BE2C (cell line): Measurements from ENCODE around the gene MYL5.

Source experiments
- DNase-seq: peaks from one replicate; pipeline ENCODE4 v3.0.0-alpha.2; 2020
- H3K27me3 ChIP-seq: fragments of 250-450 bp; sonication (Bioruptor Pico); 2 replicates; pipeline ENCODE4 v1.5.1; 2020; ENCODE audit warnings: mild to moderate bottlenecking
- H3K36me3 ChIP-seq: fragments of 250-450 bp; sonication (Bioruptor Pico); 2 replicates; pipeline ENCODE4 v1.5.1; 2020; ENCODE audit warnings: mild to moderate bottlenecking
- H3K4me1 ChIP-seq: fragments of 250-450 bp; sonication (Bioruptor Pico); 2 replicates; pipeline ENCODE4 v1.5.1; 2020
- H3K4me3 ChIP-seq: 2 replicates; pipeline ENCODE4 v1.5.1; 2011; ENCODE audit warnings: low read depth, low read length
- H3K9me3 ChIP-seq: fragments of 250-450 bp; sonication (Bioruptor Pico); 2 replicates; pipeline ENCODE4 v1.5.1; 2020
- TF ChIP-seq, protein P1 (sequence below): IDR thresholded peaks from 2 replicates; pipeline ENCODE4 v1.5.1; 2012; ENCODE audit warnings: mild to moderate bottlenecking, low read depth, low read length

MYL5 gene

DNA sequence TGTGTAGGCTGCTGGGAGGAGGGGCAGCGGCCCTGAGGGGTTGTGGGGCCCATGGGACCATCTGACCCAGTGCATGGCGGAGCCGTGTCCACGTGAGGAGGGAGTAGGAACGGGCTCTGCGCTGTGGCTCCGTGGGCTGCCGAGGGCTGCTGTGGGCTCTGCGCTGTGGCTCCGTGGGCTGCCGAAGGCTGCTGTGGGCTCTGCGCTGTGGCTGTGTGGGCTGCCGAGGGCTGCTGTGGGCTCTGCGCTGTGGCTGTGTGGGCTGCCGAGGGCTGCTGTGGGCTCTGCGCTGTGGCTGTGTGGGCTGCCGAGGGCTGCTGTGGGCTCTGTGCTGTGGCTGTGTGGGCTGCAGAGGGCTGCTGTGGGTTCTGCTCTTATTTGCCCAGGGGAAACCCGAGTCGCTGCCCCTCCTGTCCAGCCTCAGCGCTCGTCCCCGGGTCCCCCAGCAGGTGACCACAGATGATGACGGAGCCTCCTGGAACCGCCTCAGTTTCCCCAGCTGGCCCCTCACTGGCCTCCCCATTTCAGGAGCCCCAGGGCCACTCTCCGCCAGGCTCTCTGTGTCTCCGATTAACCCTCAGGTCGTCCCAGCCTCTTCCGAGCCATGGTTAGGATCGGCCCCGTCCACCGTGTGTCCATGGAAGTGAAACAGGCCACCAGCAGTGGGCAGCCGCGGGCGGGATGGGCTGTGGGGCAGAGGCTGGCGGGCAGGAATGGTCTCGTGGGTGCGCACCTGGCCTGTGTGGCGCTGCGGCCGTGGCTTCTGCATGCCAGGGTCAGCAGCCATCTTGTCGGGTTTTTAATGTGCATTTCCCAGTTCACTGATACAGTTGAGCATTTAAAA lies 51.3 kb downstream of the MYL5 start:
- peaks cover 10% of the 10 kb centered on the region; the same call in 1 of the 2 replicates for H3K36me3 ChIP-seq
- no peak for DNase-seq
- TF ChIP-seq, protein P1, sequence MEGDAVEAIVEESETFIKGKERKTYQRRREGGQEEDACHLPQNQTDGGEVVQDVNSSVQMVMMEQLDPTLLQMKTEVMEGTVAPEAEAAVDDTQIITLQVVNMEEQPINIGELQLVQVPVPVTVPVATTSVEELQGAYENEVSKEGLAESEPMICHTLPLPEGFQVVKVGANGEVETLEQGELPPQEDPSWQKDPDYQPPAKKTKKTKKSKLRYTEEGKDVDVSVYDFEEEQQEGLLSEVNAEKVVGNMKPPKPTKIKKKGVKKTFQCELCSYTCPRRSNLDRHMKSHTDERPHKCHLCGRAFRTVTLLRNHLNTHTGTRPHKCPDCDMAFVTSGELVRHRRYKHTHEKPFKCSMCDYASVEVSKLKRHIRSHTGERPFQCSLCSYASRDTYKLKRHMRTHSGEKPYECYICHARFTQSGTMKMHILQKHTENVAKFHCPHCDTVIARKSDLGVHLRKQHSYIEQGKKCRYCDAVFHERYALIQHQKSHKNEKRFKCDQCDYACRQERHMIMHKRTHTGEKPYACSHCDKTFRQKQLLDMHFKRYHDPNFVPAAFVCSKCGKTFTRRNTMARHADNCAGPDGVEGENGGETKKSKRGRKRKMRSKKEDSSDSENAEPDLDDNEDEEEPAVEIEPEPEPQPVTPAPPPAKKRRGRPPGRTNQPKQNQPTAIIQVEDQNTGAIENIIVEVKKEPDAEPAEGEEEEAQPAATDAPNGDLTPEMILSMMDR = no peak
- H3K27me3 ChIP-seq = no peaks in the 10 kb centered on the region
- no peaks in the 10 kb centered on the region for H3K4me1 ChIP-seq
- H3K9me3 ChIP-seq = no peaks in the 10 kb centered on the region
- no peak overlapping the region for H3K4me3 ChIP-seq

DNA sequence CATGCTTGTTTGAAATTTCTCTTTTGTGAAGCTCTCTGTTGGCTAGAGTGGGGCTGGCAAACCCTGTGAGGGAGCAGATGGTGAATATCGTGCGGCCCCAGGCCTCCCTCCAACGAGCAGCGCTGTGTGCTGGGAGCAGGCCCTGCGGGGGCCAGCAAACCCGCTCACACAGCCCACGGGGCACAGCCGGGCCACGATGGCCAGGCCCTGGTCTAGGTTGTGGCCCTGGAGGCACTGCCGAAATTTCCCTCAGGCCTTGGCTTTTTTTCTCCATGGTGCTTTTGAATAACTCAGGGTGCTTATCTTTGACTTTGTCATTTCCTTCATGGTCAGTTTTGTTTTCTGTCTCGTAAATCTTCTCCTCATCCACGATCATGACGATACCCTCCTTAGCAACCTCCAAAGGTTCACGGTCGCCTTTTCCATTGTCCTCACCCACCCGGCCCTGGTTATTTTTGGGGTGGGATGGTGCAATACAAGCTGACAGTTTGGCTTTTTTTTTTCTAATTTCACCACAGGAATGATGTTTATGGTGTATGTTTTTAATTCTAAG lies 52.0 kb downstream of the MYL5 start:
- no peak overlapping the region for H3K4me3 ChIP-seq
- TF ChIP-seq, protein P1 = no peak
- H3K36me3 ChIP-seq = peaks cover 17% of the 10 kb centered on the region
- no peaks in the 10 kb centered on the region for H3K9me3 ChIP-seq
- no peak for DNase-seq
- no peaks in the 10 kb centered on the region for H3K27me3 ChIP-seq
- no peaks in the 10 kb centered on the region for H3K4me1 ChIP-seq

DNA sequence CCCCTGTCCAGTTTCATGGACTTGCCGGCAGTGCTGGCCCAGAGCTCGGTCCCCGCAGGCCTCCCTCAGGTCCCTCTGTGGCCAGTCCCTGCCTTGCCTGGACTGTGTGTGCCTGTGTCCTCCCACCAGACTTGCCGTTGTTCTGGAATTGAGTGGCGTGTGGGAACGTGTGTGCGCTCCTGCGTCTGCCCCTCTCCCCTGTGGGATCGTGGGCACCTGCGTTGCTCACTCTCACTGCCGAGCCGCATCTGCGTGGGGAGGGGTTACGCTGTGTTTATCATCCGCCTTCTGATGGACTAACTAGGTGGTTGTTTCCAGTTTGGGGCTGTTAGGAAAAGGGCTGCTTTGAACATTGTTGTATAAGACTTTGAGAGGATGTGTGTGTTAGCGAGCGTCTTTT lies 52.5 kb downstream of the MYL5 start:
- no peaks in the 10 kb centered on the region for H3K4me1 ChIP-seq
- DNase-seq = no peak
- H3K9me3 ChIP-seq = no peaks in the 10 kb centered on the region
- TF ChIP-seq, protein P1 = no peak
- H3K36me3 ChIP-seq = peaks cover 16% of the 10 kb centered on the region
- H3K27me3 ChIP-seq = no peaks in the 10 kb centered on the region
- H3K4me3 ChIP-seq = no peak overlapping the region

DNA sequence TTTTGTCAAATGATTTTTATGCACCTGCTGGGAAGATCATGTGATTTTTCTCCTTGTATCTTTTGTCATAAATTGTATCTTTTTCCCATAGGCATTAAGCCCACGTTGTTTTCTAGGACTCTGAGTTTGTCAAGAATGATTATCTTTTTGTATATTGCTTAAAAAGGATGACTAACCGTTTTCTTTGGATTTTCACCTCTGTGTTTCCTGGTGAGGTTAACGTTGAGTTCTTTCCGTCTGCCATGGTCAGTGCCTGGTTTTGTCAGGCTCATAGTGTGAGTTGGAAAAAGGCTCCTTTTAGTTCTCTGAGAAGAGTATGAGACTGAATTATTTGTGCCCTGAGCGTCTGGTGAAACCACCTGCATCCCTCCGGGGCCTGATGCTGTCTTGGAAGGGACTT lies 53.2 kb downstream of the MYL5 start:
- no peaks in the 10 kb centered on the region for H3K4me1 ChIP-seq
- H3K27me3 ChIP-seq = no peaks in the 10 kb centered on the region
- no peak for DNase-seq
- H3K9me3 ChIP-seq = no peaks in the 10 kb centered on the region
- H3K4me3 ChIP-seq = no peak overlapping the region
- TF ChIP-seq, protein P1 = no peak
- peaks cover 16% of the 10 kb centered on the region for H3K36me3 ChIP-seq

DNA sequence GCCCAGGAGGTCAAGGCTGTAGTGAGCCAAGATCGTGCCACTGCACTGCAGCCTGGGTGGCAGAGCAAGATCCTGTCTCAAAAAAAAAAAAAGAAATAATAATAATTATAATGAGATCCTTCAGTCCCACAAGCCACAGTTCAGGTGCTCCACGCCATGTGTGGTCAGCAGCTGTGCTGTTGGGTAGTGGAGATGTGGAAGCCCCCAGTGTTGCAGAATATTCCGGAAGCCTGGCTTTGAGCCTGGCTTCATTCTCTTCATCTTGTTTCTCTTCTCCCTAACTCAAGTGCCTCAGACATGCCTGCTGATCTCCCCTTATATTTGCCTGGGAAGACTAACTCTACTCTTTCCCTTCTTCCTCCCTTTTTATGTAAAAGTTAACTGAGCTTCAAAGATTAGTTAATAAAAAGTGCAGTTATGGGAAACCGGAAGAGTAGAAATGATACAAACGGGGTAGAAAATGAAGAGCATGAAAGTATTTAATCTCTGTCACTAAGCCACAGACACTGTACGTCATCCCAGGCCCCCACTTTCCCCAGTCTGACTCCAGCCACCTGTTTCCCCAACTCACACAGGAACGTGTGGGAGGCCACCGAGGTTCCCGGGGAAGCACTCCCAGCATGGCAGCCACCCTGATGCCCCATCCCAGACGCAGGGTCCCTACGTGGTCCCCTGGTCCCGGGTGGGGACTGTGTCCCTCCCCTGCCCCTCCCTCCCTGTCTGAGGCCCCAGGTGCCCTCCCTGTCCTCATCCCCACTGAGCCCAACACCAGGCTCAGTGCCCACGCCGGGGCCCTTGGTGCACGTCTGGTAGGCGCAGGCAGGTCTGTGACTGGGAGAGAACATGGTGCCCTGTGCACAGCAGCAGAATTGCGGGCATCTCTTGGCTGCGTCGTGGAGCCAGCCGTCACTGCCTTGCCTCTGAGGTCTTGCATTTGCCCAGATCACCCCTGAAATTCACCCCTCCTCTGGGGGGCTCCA lies 55.3 kb downstream of the MYL5 start:
- TF ChIP-seq, protein P1 = no peak
- H3K4me3 ChIP-seq = no peak overlapping the region
- peaks cover 33% of the 10 kb centered on the region for H3K36me3 ChIP-seq
- no peaks in the 10 kb centered on the region for H3K9me3 ChIP-seq
- no peaks in the 10 kb centered on the region for H3K27me3 ChIP-seq
- H3K4me1 ChIP-seq = no peaks in the 10 kb centered on the region
- DNase-seq = no peak
